H1 (cell line): ENCODE results near the gene ADIRF. TPM values are rescaled to one million over a fixed set of nuclear protein-coding genes. Genes with fewer than 3 reads are reported as not detected.

Experiments used
- CTCF ChIA-PET: fragments of 300-600 bp; sonication (Branson Sonifier 250); formaldehyde crosslinking; loops from one replicate; lab custom pipeline; 2021; ENCODE audit not compliant: partially characterized antibody; lab: Charles Lee
- POLR2A ChIA-PET: fragments of 300-600 bp; sonication (Branson Sonifier 250); formaldehyde crosslinking; loops from one replicate; lab custom pipeline; 2021; ENCODE audit warnings: inconsistent platforms; ENCODE audit not compliant: partially characterized antibody; lab: Charles Lee
- DNase-seq, 2 experiments: peaks; one replicate each; pipeline versions ENCODE4 v3.0.0 to v3.0.0-alpha.2; 2010 to 2022; ENCODE audit warnings: low spot score in 2 of 2, low read depth in 1 of 2, mixed read lengths in 1 of 2
- FAIRE-seq: peaks from 2 replicates; lab custom pipeline; 2011; peaks lifted over from hg19 to GRCh38; lab: Jason Lieb, UNC
- H2AFZ ChIP-seq: 2 replicates; pipeline ENCODE4 v1.8.1; 2012; ENCODE audit warnings: low read length, inconsistent platforms
- H2AK5ac ChIP-seq: 2 replicates; pipeline ENCODE4 v1.6.1; 2013; ENCODE audit warnings: low read depth, low read length
- H2BK120ac ChIP-seq: replicated peaks from 2 replicates; pipeline ENCODE3; 2013; ENCODE audit warnings: low read depth, low read length, inconsistent platforms
- H2BK12ac ChIP-seq: 2 replicates; pipeline ENCODE4 v1.6.1; 2013; ENCODE audit warnings: low read depth, low read length
- H2BK15ac ChIP-seq: 2 replicates; pipeline ENCODE4 v1.6.1; 2013; ENCODE audit warnings: low read length
- H2BK20ac ChIP-seq: 2 replicates; pipeline ENCODE4 v1.6.1; 2013; ENCODE audit warnings: low read length
- H2BK5ac ChIP-seq: 2 replicates; pipeline ENCODE4 v1.6.1; 2013; ENCODE audit warnings: low read depth, low read length
- H3K14ac ChIP-seq: 2 replicates; pipeline ENCODE4 v1.6.1; 2013; ENCODE audit warnings: inconsistent platforms; ENCODE audit not compliant: insufficient read length
- H3K18ac ChIP-seq: 2 replicates; pipeline ENCODE4 v1.6.1; 2013; ENCODE audit warnings: low read length; ENCODE audit errors: extremely low read depth
- H3K23ac ChIP-seq: 2 replicates; pipeline ENCODE4 v1.6.1; 2013; ENCODE audit warnings: inconsistent platforms; ENCODE audit not compliant: insufficient read length
- H3K23me2 ChIP-seq: 2 replicates; pipeline ENCODE4 v1.6.1; 2013; ENCODE audit warnings: low read depth, low read length
- H3K27ac ChIP-seq: 2 replicates; pipeline ENCODE4 v1.6.1; 2011; ENCODE audit warnings: low read depth, low read length, inconsistent platforms
- H3K27me3 ChIP-seq, 4 experiments: replicated peaks in 1 of 4; 1 replicate in 1 of 4; 2 replicates in 3 of 4; pipeline versions ENCODE4 v1.6.1 to v1.8.1; 2011 to 2013; ENCODE audit warnings: low read length in 3 of 4, mild to moderate bottlenecking in 3 of 4, inconsistent platforms in 2 of 4, mixed read lengths in 2 of 4, moderate library complexity in 1 of 4; ENCODE audit not compliant: control insufficient read depth in 3 of 4, insufficient read depth in 3 of 4; ENCODE audit errors: extremely low read depth in 1 of 4
- H3K36me3 ChIP-seq, 4 experiments: 2 replicates each; pipeline versions ENCODE4 v1.6.1 to v1.8.1; 2011 to 2013; ENCODE audit warnings: mild to moderate bottlenecking in 4 of 4, low read length in 3 of 4, moderate library complexity in 2 of 4, control low read depth in 1 of 4, inconsistent platforms in 1 of 4; ENCODE audit not compliant: insufficient read depth in 4 of 4, control insufficient read depth in 2 of 4
- H3K4ac ChIP-seq: replicated peaks from 2 replicates; pipeline ENCODE3; 2013; ENCODE audit warnings: low read length, low read depth, mixed read lengths, inconsistent platforms; ENCODE audit not compliant: insufficient read length
- H3K4me1 ChIP-seq, 4 experiments: replicated peaks in 1 of 4; 1 replicate in 1 of 4; 2 replicates in 3 of 4; pipeline versions ENCODE4 v1.6.1 to v1.8.1; 2011 to 2013; ENCODE audit warnings: low read length in 3 of 4, inconsistent platforms in 2 of 4, mixed read lengths in 1 of 4; ENCODE audit not compliant: insufficient read depth in 4 of 4, control insufficient read depth in 3 of 4
- H3K4me2 ChIP-seq, 2 experiments: 2 replicates each; pipeline versions ENCODE4 v1.6.1 to v1.8.1; 2011 to 2013; ENCODE audit warnings: low read depth in 2 of 2, low read length in 2 of 2, control low read depth in 1 of 2, inconsistent platforms in 1 of 2, mild to moderate bottlenecking in 1 of 2; ENCODE audit not compliant: insufficient read depth in 1 of 2
- H3K4me3 ChIP-seq, 4 experiments: fragments of 200-600, 300-600 bp in 1 of 4; sonication (generic), shearing (Covaris generic), sonication (Bioruptor Twin) in 1 of 4; 2 replicates each; pipeline versions ENCODE4 v1.5.1 to v1.8.1; 2011 to 2016; ENCODE audit warnings: low read length in 4 of 4, low read depth in 3 of 4, control low read depth in 2 of 4, inconsistent platforms in 2 of 4, mild to moderate bottlenecking in 2 of 4, mixed read lengths in 1 of 4, moderate library complexity in 1 of 4; ENCODE audit not compliant: insufficient read depth in 2 of 4; ENCODE audit errors: extremely low read depth in 1 of 4
- H3K56ac ChIP-seq: replicated peaks from 2 replicates; pipeline ENCODE3; 2013; ENCODE audit warnings: low read depth, mild to moderate bottlenecking, mixed read lengths, low read length, inconsistent platforms; ENCODE audit not compliant: insufficient read length
- H3K79me1 ChIP-seq: 2 replicates; pipeline ENCODE4 v1.6.1; 2013; ENCODE audit warnings: low read depth, low read length, control low read depth
- H3K79me2 ChIP-seq, 2 experiments: 2 replicates each; pipeline versions ENCODE4 v1.6.1 to v1.8.1; 2012 to 2013; ENCODE audit warnings: low read length in 2 of 2, mild to moderate bottlenecking in 2 of 2, inconsistent platforms in 1 of 2; ENCODE audit not compliant: insufficient read depth in 2 of 2, control insufficient read depth in 1 of 2
- H3K9ac ChIP-seq, 4 experiments: replicated peaks in 1 of 4; 1 replicate in 1 of 4; 2 replicates in 3 of 4; pipeline versions ENCODE4 v1.6.1 to v1.8.1; 2011 to 2013; ENCODE audit warnings: low read depth in 3 of 4, low read length in 3 of 4, control low read depth in 2 of 4, mild to moderate bottlenecking in 2 of 4, moderate library complexity in 2 of 4, inconsistent platforms in 1 of 4; ENCODE audit errors: extremely low read depth in 1 of 4
- H3K9me3 ChIP-seq, 2 experiments: 2 replicates each; pipeline versions ENCODE4 v1.6.1 to v1.8.1; 2012 to 2013; ENCODE audit warnings: mild to moderate bottlenecking in 2 of 2, moderate library complexity in 2 of 2, control low read depth in 1 of 2, inconsistent platforms in 1 of 2, low read depth in 1 of 2, low read length in 1 of 2, mixed read lengths in 1 of 2; ENCODE audit not compliant: insufficient read depth in 2 of 2
- H4K20me1 ChIP-seq, 2 experiments: replicated peaks in 1 of 2; 2 replicates each; pipeline versions ENCODE3 to v1.8.1; 2011 to 2013; ENCODE audit warnings: inconsistent platforms in 2 of 2, low read length in 2 of 2, mild to moderate bottlenecking in 1 of 2; ENCODE audit not compliant: insufficient read depth in 2 of 2, control insufficient read depth in 1 of 2
- H4K5ac ChIP-seq: 2 replicates; pipeline ENCODE4 v1.6.1; 2013; ENCODE audit warnings: low read length, low read depth, mixed read lengths, inconsistent platforms; ENCODE audit not compliant: insufficient read length
- H4K8ac ChIP-seq: 2 replicates; pipeline ENCODE4 v1.8.0; 2013; ENCODE audit warnings: mild to moderate bottlenecking, moderate library complexity, low read length, inconsistent platforms; ENCODE audit not compliant: insufficient read depth; ENCODE audit errors: extremely low read depth
- H4K91ac ChIP-seq: replicated peaks from 2 replicates; pipeline ENCODE3; 2013; ENCODE audit warnings: low read length, mixed read lengths, inconsistent platforms; ENCODE audit not compliant: insufficient read length
- CBX5 ChIP-seq: fragments of 300-800, 300-1000 bp; sonication (generic); IDR thresholded peaks from 2 replicates; pipeline ENCODE4 v1.7.1; 2016; ENCODE audit warnings: antibody characterized with exemption, low read length, low read depth
- CHD1 ChIP-seq: IDR thresholded peaks from 2 replicates; pipeline ENCODE4 v1.6.1; 2012; ENCODE audit warnings: low read depth, low read length, improper control_type of control experiment
- EGR1 ChIP-seq: IDR thresholded peaks from 2 replicates; pipeline ENCODE4 v1.6.1; 2011; ENCODE audit warnings: low read depth, low read length, borderline replicate concordance
- EP300 ChIP-seq, 2 experiments: IDR thresholded peaks; 1 replicate in 1 of 2; 2 replicates in 1 of 2; pipeline ENCODE4 v1.6.1; 2011 to 2012; ENCODE audit warnings: low read depth in 2 of 2, low read length in 2 of 2, mild to moderate bottlenecking in 2 of 2, borderline replicate concordance in 1 of 2, inconsistent platforms in 1 of 2, moderate library complexity in 1 of 2
- EZH2 ChIP-seq: fragments of 200-600 bp; sonication (generic); IDR thresholded peaks from 2 replicates; pipeline ENCODE4 v1.7.1; 2012; ENCODE audit warnings: low read depth, mild to moderate bottlenecking, moderate library complexity, low read length, inconsistent platforms; ENCODE audit not compliant: severe bottlenecking
- FOSL1 ChIP-seq: IDR thresholded peaks from 2 replicates; pipeline ENCODE4 v1.6.1; 2011; ENCODE audit warnings: mild to moderate bottlenecking, low read depth, low read length, moderate library complexity; ENCODE audit not compliant: insufficient read depth
- GABPA ChIP-seq: IDR thresholded peaks from 2 replicates; pipeline ENCODE4 v1.6.1; 2011; ENCODE audit warnings: mild to moderate bottlenecking, low read length, moderate library complexity, borderline replicate concordance; ENCODE audit not compliant: insufficient read depth
- HDAC6 ChIP-seq: IDR thresholded peaks from one replicate; pipeline ENCODE4 v1.7.1; 2012; ENCODE audit warnings: low read depth, mild to moderate bottlenecking, inconsistent platforms, low read length, moderate library complexity
- MAFK ChIP-seq: IDR thresholded peaks from 2 replicates; pipeline ENCODE4 v1.6.1; 2012; ENCODE audit warnings: low read depth, mild to moderate bottlenecking, improper control_type of control experiment, low read length
- RFX5 ChIP-seq: IDR thresholded peaks from 2 replicates; pipeline ENCODE4 v1.6.1; 2011; ENCODE audit warnings: low read depth, low read length, improper control_type of control experiment, borderline replicate concordance
- SIN3A ChIP-seq, 2 experiments: IDR thresholded peaks in 1 of 2; conservative IDR thresholded peaks in 1 of 2; 2 replicates each; pipeline ENCODE4 v1.6.1; 2011 to 2012; ENCODE audit warnings: low read length in 2 of 2, improper control_type of control experiment in 1 of 2, low read depth in 1 of 2, mild to moderate bottlenecking in 1 of 2
- SRF ChIP-seq: IDR thresholded peaks from 2 replicates; pipeline ENCODE4 v1.6.1; 2011; ENCODE audit warnings: mild to moderate bottlenecking, low read depth, low read length, moderate library complexity
- ZNF274 ChIP-seq: IDR thresholded peaks from 2 replicates; pipeline ENCODE4 v1.7.0; 2012; ENCODE audit warnings: low read length, borderline replicate concordance; ENCODE audit errors: extremely low read depth
- WGBS, 2 experiments: shearing (Covaris generic) in 1 of 2; methylation state at CpG; one replicate each; pipeline versions ENCODE4 v1.1.6 to v1.1.7; 2013 to 2015; ENCODE audit warnings: low lambda C conversion rate in 2 of 2, mixed read lengths in 2 of 2, inconsistent platforms in 1 of 2, low coverage in 1 of 2, missing lambda C conversion rate in 1 of 2; ENCODE audit not compliant: insufficient replicate concordance in 2 of 2, insufficient coverage in 1 of 2, insufficient read length in 1 of 2; ENCODE audit errors: extremely low coverage in 1 of 2, missing lambda C conversion rate in 1 of 2; 5-methylcytosine and 5-hydroxymethylcytosine counted together
- polyA plus RNA-seq, 7 experiments: library from polyadenylated mRNA; depleted of rRNA in 3 of 7; stranded (reverse) in 5 of 7; unstranded in 2 of 7; fragments of >200 nt in 5 of 7; fragments of 200-250 nt in 2 of 7; gene quantifications; 1 replicate in 5 of 7; 2 replicates in 1 of 7; 4 replicates in 1 of 7; pipeline versions ENCODE4 v1.2.1 to v1.2.3, GENCODE V29; 2011 to 2013; ENCODE audit warnings: missing spikeins in 2 of 7, mixed read lengths in 2 of 7
- total RNA-seq: library from RNA; stranded (reverse); fragmentation: NEBNext Ultra II Directional; extraction: Animal tissue kit (Norgen Biotek cat#: 25700); gene quantifications from 2 replicates; pipeline ENCODE4 v1.2.1, GENCODE V29; 2021
- TF ChIP-seq, protein P1 (sequence below): IDR thresholded peaks from 2 replicates; pipeline ENCODE4 v1.6.1; 2011; ENCODE audit warnings: low read depth, mild to moderate bottlenecking, low read length; ENCODE audit not compliant: insufficient read depth

Gene ADIRF
- total and polyA plus RNA-seq, 2 of the 8 experiments (the other 6 are each of a cell fraction or from before 2014, with no cell fraction given), result not detected

DNA sequence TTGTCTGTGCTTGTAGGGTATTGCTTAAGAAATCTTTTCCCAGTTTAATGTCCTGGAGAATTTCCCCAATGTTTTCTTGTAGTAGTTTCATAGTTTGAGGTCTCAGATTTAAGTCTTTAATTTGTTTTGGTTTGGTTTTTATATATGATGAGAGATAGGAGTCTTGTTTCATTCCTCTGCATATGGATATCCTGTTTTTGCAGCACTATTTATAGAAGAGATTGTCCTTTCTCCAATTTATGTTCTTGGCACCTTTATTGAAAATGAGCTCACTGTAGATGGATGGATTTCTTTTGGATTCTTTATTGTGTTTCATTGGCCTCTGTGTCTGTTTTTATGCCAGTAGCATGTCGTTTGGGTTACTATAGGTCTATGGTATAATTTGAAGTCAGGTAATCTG, 20.2 kb downstream of the ADIRF start:
- H3K23ac ChIP-seq, result no peak overlapping the region
- H3K23me2 ChIP-seq, result no peaks in the 10 kb centered on the region
- no peak overlapping the region for H3K18ac ChIP-seq
- H2AFZ ChIP-seq, result no peak overlapping the region
- H3K4me1 ChIP-seq, result no peaks in the 10 kb centered on the region
- no peak overlapping the region for H2BK5ac ChIP-seq
- POLR2A ChIA-PET, result no interaction called here
- FAIRE-seq (no peak), DNase-seq (no peak)
- no peak overlapping the region for H3K9ac ChIP-seq
- H3K4me2 ChIP-seq, result no peak overlapping the region
- no peaks in the 10 kb centered on the region for H3K79me2 ChIP-seq
- H4K8ac ChIP-seq, result no peak overlapping the region
- H3K27ac ChIP-seq, result no peak overlapping the region
- no peak overlapping the region for H3K4ac ChIP-seq
- H3K4me3 ChIP-seq, result no peak overlapping the region
- H2BK15ac ChIP-seq, result no peak overlapping the region
- H4K91ac ChIP-seq, result no peak overlapping the region
- no peaks in the 10 kb centered on the region for H3K79me1 ChIP-seq
- H3K9me3 ChIP-seq, result no peaks in the 10 kb centered on the region
- 95% methylated on average over 1 of the region's 1 CpG; no CpG with 5 or more reads in 1 of the 2 experiments for WGBS, 2 experiments
- no peak overlapping the region for H2BK12ac ChIP-seq
- H4K20me1 ChIP-seq, result no peaks in the 10 kb centered on the region
- H4K5ac ChIP-seq, result no peak overlapping the region
- no peak overlapping the region for H3K56ac ChIP-seq
- no peaks in the 10 kb centered on the region for H3K27me3 ChIP-seq
- CTCF ChIA-PET, result interaction anchor here (1.4 to 2.4 kb wide), 2 partner anchors 22 to 49 kb away, joined by 3 to 14 read pairs; no protein-coding TSS in a partner anchor
- no peak overlapping the region for H2BK120ac ChIP-seq
- H3K14ac ChIP-seq, result no peak overlapping the region
- no peak overlapping the region for H2BK20ac ChIP-seq
- no peaks in the 10 kb centered on the region for H3K36me3 ChIP-seq
- H2AK5ac ChIP-seq, result no peak overlapping the region
- no peak for TF ChIP-seq RFX5
- TF ChIP-seq SIN3A (conservative IDR thresholded peaks at IDR 0.05 in 1 of 2, IDR thresholded peaks at IDR 0.05 in 1 of 2; ENCODE audit: low read depth in 1 of 2, low read length in 2 of 2), result no peak
- TF ChIP-seq CBX5, result no peak
- TF ChIP-seq, protein P1, sequence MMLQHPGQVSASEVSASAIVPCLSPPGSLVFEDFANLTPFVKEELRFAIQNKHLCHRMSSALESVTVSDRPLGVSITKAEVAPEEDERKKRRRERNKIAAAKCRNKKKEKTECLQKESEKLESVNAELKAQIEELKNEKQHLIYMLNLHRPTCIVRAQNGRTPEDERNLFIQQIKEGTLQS, result no peak
- TF ChIP-seq EZH2, result no peak
- TF ChIP-seq GABPA, result no peak
- no peak for TF ChIP-seq CHD1
- no peak for TF ChIP-seq HDAC6
- TF ChIP-seq ZNF274, result no peak
- no peak for TF ChIP-seq FOSL1
- TF ChIP-seq EP300 (IDR thresholded peaks at IDR 0.05; ENCODE audit: borderline replicate concordance in 1 of 2, low read depth in 2 of 2, low read length in 2 of 2), result no peak
- no peak for TF ChIP-seq EGR1
- TF ChIP-seq MAFK, result no peak
- no peak for TF ChIP-seq SRF
